HepG2 (cell line): ENCODE measurements around the gene PLXNA3. TPM values are rescaled to one million over a fixed set of nuclear protein-coding genes. Genes with fewer than 3 reads are reported as not detected.

Experiments
- ATAC-seq: fragments of 200-7000 bp; cut with Tn5 transposase; 3 replicates; pipeline ENCODE4 v1.9.1; 2020; ENCODE audit warnings: mild to moderate bottlenecking, moderate library complexity
- BruUV-seq: library from RNA; stranded (reverse); fragments of 400-500 nt; replicated peaks from 2 replicates; lab custom pipeline; 2021; lab: Mats Ljungman, UMichigan
- CTCF ChIA-PET: fragments of 300-600 bp; formaldehyde crosslinking; extraction: SDS; loops from one replicate; lab custom pipeline; 2021; ENCODE audit warnings: low total read pairs, inconsistent platforms, low intra/inter-chr PET ratio; lab: Yijun Ruan, JAX
- POLR2A ChIA-PET: fragments of 350-600 bp; sonication (Branson Sonifier 250); formaldehyde crosslinking; loops from one replicate; lab custom pipeline; 2020; ENCODE audit warnings: antibody characterized with exemption, inconsistent platforms; lab: Yijun Ruan, JAX
- DNase-seq: peaks from one replicate; pipeline ENCODE4 v3.0.0-alpha.2; 2015; ENCODE audit warnings: low spot score
- FAIRE-seq: peaks from 3 replicates; lab custom pipeline; 2011; peaks lifted over from hg19 to GRCh38; lab: Jason Lieb, UNC
- H2AFZ ChIP-seq: one replicate; pipeline ENCODE4 v1.6.1; 2011; ENCODE audit warnings: low read length, inconsistent platforms
- H3K27ac ChIP-seq: fragments of 300-600 bp; 3 replicates; pipeline ENCODE4 v1.8.0; 2011; ENCODE audit warnings: mixed run types, mild to moderate bottlenecking, mixed read lengths, low read length, inconsistent platforms; ENCODE audit not compliant: insufficient read depth; ENCODE audit errors: extremely low read length
- H3K27me3 ChIP-seq, 2 experiments: fragments of 200-600 bp in 1 of 2; 2 replicates in 1 of 2; 3 replicates in 1 of 2; pipeline versions ENCODE4 v1.6.0 to v1.8.0; 2011; ENCODE audit warnings: low read length in 2 of 2, mild to moderate bottlenecking in 2 of 2, moderate library complexity in 2 of 2, inconsistent platforms in 1 of 2; ENCODE audit not compliant: insufficient read depth in 2 of 2, control insufficient read depth in 1 of 2
- H3K36me3 ChIP-seq, 2 experiments: fragments of 200-600 bp in 1 of 2; replicated peaks in 1 of 2; 2 replicates in 1 of 2; 3 replicates in 1 of 2; pipeline versions ENCODE4 v1.5.1 to v1.8.0; 2011; ENCODE audit warnings: low read length in 2 of 2, inconsistent platforms in 1 of 2; ENCODE audit not compliant: insufficient read depth in 2 of 2, control insufficient read depth in 1 of 2
- H3K4me1 ChIP-seq: 2 replicates; pipeline ENCODE4 v1.5.1; 2012; ENCODE audit warnings: low read length, inconsistent platforms; ENCODE audit not compliant: insufficient read depth
- H3K4me2 ChIP-seq: 2 replicates; pipeline ENCODE4 v1.6.0; 2011; ENCODE audit warnings: low read depth, low read length, inconsistent platforms
- H3K4me3 ChIP-seq, 3 experiments: fragments of 200-600 bp in 1 of 3; sonication (generic), shearing (Covaris generic) in 1 of 3; replicated peaks in 1 of 3; 2 replicates each; pipeline ENCODE4 v1.5.1; 2011 to 2016; ENCODE audit warnings: low read length in 3 of 3, inconsistent platforms in 2 of 3, low read depth in 2 of 3, mild to moderate bottlenecking in 2 of 3, control low read depth in 1 of 3, mixed read lengths in 1 of 3; ENCODE audit not compliant: insufficient read depth in 1 of 3
- H3K79me2 ChIP-seq: one replicate; pipeline ENCODE4 v1.6.1; 2011; ENCODE audit warnings: low read length, inconsistent platforms; ENCODE audit not compliant: insufficient read depth
- H3K9ac ChIP-seq: 2 replicates; pipeline ENCODE4 v1.6.0; 2011; ENCODE audit warnings: mild to moderate bottlenecking, low read depth, low read length, inconsistent platforms; ENCODE audit not compliant: insufficient read depth
- H3K9me3 ChIP-seq: 2 replicates; pipeline ENCODE4 v1.5.1; 2012; ENCODE audit warnings: mild to moderate bottlenecking, low read length
- H4K20me1 ChIP-seq: 2 replicates; pipeline ENCODE4 v1.6.0; 2011; ENCODE audit warnings: inconsistent platforms, mild to moderate bottlenecking, low read length, moderate library complexity; ENCODE audit not compliant: insufficient read depth
- CHD2 ChIP-seq: IDR thresholded peaks from 2 replicates; pipeline ENCODE4 v1.6.1; 2011; ENCODE audit warnings: low read depth, low read length, improper control_type of control experiment
- ELF1 ChIP-seq: sonication (generic); formaldehyde crosslinking; IDR thresholded peaks from 2 replicates; pipeline ENCODE4 v1.4.0; 2020; ENCODE audit warnings: missing genetic modification reagents
- FOXK1 ChIP-seq: sonication (generic); formaldehyde crosslinking; IDR thresholded peaks from 2 replicates; pipeline ENCODE4 v1.4.0; 2020; ENCODE audit warnings: low read depth, missing genetic modification reagents, borderline replicate concordance
- RNF2 ChIP-seq: fragments of 450-650 bp; conservative IDR thresholded peaks from 2 replicates; pipeline ENCODE4 v1.6.1; 2016; ENCODE audit warnings: low read depth
- SP4 ChIP-seq: sonication (generic); formaldehyde crosslinking; IDR thresholded peaks from 2 replicates; pipeline ENCODE4 v1.8.1; 2023; ENCODE audit warnings: mild to moderate bottlenecking, missing genetic modification reagents
- SUZ12 ChIP-seq: fragments of 150-350 bp; IDR thresholded peaks from 2 replicates; pipeline ENCODE4 v1.6.1; 2014; ENCODE audit warnings: low read depth, low read length
- TAF1 ChIP-seq: sonication (generic); formaldehyde crosslinking; IDR thresholded peaks from 2 replicates; pipeline ENCODE4 v1.4.0; 2020; ENCODE audit warnings: missing genetic modification reagents
- YY1 ChIP-seq: IDR thresholded peaks from 2 replicates; pipeline ENCODE4 v1.6.1; 2011; ENCODE audit warnings: low read length, low read depth, moderate library complexity, mild to moderate bottlenecking; ENCODE audit not compliant: insufficient read depth, insufficient replicate concordance
- ZBTB7B ChIP-seq: sonication (generic); formaldehyde crosslinking; IDR thresholded peaks from 2 replicates; pipeline ENCODE4 v1.4.0; 2020; ENCODE audit warnings: missing genetic modification reagents
- ZC3H13 ChIP-seq: sonication (generic); formaldehyde crosslinking; IDR thresholded peaks from 2 replicates; pipeline ENCODE4 v1.8.1; 2023; ENCODE audit warnings: mild to moderate bottlenecking, missing genetic modification reagents, moderate library complexity
- ZNF432 ChIP-seq: sonication (generic); formaldehyde crosslinking; IDR thresholded peaks from 2 replicates; pipeline ENCODE4 v1.5.0; 2020; ENCODE audit warnings: missing genetic modification reagents, mild to moderate bottlenecking, borderline replicate concordance
- ZNF44 ChIP-seq: sonication (generic); formaldehyde crosslinking; IDR thresholded peaks from 2 replicates; pipeline ENCODE4 v1.5.1; 2020; ENCODE audit warnings: mild to moderate bottlenecking, missing genetic modification reagents
- ZNF7 ChIP-seq: IDR thresholded peaks from 2 replicates; pipeline ENCODE4 v1.6.1; 2016; ENCODE audit warnings: missing biosample characterization, missing genetic modification reagents
- ZSCAN22 ChIP-seq: sonication (generic); formaldehyde crosslinking; IDR thresholded peaks from 2 replicates; pipeline ENCODE4 v1.4.0; 2020; ENCODE audit warnings: mild to moderate bottlenecking, missing genetic modification reagents
- WGBS: methylation state at CpG from one replicate; pipeline ENCODE4 v1.1.6; 2017; ENCODE audit warnings: low lambda C conversion rate; 5-methylcytosine and 5-hydroxymethylcytosine counted together
- in situ Hi-C: cut with HindIII; loops from 2 replicates; pipeline ENCODE4 v1.10.0; 2017; ENCODE audit warnings: low pct_unique_long_range_greater_than_20kb; ENCODE audit not compliant: extremely low pct_ligation_motif_present
- intact Hi-C: fragments of 100-400 bp; cut with micrococcal nuclease; formaldehyde crosslinking; loops from one replicate; pipeline ENCODE4 v1.10.0; 2022; ENCODE audit not compliant: unreplicated experiment
- polyA plus RNA-seq, 8 experiments: library from polyadenylated mRNA; depleted of rRNA in 3 of 8; stranded (reverse) in 7 of 8; unstranded in 1 of 8; fragments of >200 nt; fragmentation: Illumina TruSeq in 4 of 8; extraction: Trizol in 4 of 8; gene quantifications; 2 replicates each; pipeline versions ENCODE4 v1.2.1 to v1.2.3, GENCODE V29; 2011 to 2016; ENCODE audit warnings: low read depth in 4 of 8, missing spikeins in 1 of 8, mixed read lengths in 1 of 8; ENCODE audit not compliant: insufficient read depth in 1 of 8
- total RNA-seq, 5 experiments: library from RNA; depleted of rRNA; stranded (reverse); fragments of >200 nt; fragmentation: Illumina TruSeq; extraction: Trizol; gene quantifications; 2 replicates each; pipeline ENCODE4 v1.2.3, GENCODE V29; 2016; ENCODE audit warnings: low read depth in 1 of 5
- TF ChIP-seq, protein P1 (sequence below), 2 experiments: sonication (generic) in 1 of 2; formaldehyde crosslinking in 1 of 2; IDR thresholded peaks; 2 replicates each; pipeline versions ENCODE4 v1.6.1 to v1.9.0; 2014 to 2022; ENCODE audit warnings: antibody characterized with exemption in 1 of 2, borderline replicate concordance in 1 of 2, inconsistent platforms in 1 of 2, low read depth in 1 of 2, missing genetic modification reagents in 1 of 2
- TF ChIP-seq, protein P2 (sequence below): sonication (generic); formaldehyde crosslinking; IDR thresholded peaks from 2 replicates; pipeline ENCODE4 v1.4.0; 2020; ENCODE audit warnings: missing genetic modification reagents

PLXNA3 gene
- total and polyA plus RNA-seq, 2 of the 13 experiments (the other 11 are each of a cell fraction or from before 2014, with no cell fraction given): 5.8 to 20.6 TPM

GRCh38 chrX:154436983-154437752 lies 20.9 kb upstream of the PLXNA3 start, which contains the start of gene GDI1:
Gene GDI1 (plus strand): TSS chrX:154437154. CDS start chrX:154437255, 101 bp downstream.
- FAIRE-seq (no peak), DNase-seq (no peak), ATAC-seq (peak; percentile 65)
- WGBS: no CpG with 5 or more reads among the region's 93 CpGs
- peaks cover 14% of the 10 kb centered on the region for H3K79me2 ChIP-seq
- no peaks in the 10 kb centered on the region for H3K27me3 ChIP-seq
- ChIA-PET CTCF (no interaction called here), POLR2A (no interaction called here)
- no peaks in the 10 kb centered on the region for H3K9me3 ChIP-seq
- H3K36me3 ChIP-seq: no peaks in the 10 kb centered on the region; a peak in 3 of 5 replicates
- peak within 1 kb of the TSS; percentile 46 for H3K27ac ChIP-seq
- H3K4me3 ChIP-seq: peak within 1 kb of the TSS; percentile 54 to 87 (median 72); a peak in 5 of 6 replicates
- H3K9ac ChIP-seq: peak within 1 kb of the TSS; percentile 60
- peaks cover 8% of the 10 kb centered on the region for H3K4me1 ChIP-seq
- H3K4me2 ChIP-seq: peak within 1 kb of the TSS; percentile 74
- intact Hi-C loops (no loop called here), in situ Hi-C loops (no loop called here)
- no peak within 1 kb of the TSS for H2AFZ ChIP-seq
- H4K20me1 ChIP-seq: no peaks in the 10 kb centered on the region
- BruUV-seq: no TSS peak
- TF ChIP-seq FOXK1 (CRISPR knock-in tag) (no peak), ZC3H13 (CRISPR knock-in tag) (no peak), YY1 (peak; percentile 93), ZNF432 (CRISPR knock-in tag) (no peak), SUZ12 (no peak), ELF1 (CRISPR knock-in tag) (no peak), ZBTB7B (no peak), ZNF44 (no peak), ZSCAN22 (CRISPR knock-in tag) (peak; percentile 28; the same call in 1 of the 2 replicates), CHD2 (peak; percentile 31; the same call in 1 of the 2 replicates), RNF2 (no peak), TAF1 (peak; percentile 75), ZNF7 (CRISPR knock-in tag) (no peak), SP4 (CRISPR knock-in tag) (peak; percentile 63; the same call in 1 of the 2 replicates)
- TF ChIP-seq, protein P1, sequence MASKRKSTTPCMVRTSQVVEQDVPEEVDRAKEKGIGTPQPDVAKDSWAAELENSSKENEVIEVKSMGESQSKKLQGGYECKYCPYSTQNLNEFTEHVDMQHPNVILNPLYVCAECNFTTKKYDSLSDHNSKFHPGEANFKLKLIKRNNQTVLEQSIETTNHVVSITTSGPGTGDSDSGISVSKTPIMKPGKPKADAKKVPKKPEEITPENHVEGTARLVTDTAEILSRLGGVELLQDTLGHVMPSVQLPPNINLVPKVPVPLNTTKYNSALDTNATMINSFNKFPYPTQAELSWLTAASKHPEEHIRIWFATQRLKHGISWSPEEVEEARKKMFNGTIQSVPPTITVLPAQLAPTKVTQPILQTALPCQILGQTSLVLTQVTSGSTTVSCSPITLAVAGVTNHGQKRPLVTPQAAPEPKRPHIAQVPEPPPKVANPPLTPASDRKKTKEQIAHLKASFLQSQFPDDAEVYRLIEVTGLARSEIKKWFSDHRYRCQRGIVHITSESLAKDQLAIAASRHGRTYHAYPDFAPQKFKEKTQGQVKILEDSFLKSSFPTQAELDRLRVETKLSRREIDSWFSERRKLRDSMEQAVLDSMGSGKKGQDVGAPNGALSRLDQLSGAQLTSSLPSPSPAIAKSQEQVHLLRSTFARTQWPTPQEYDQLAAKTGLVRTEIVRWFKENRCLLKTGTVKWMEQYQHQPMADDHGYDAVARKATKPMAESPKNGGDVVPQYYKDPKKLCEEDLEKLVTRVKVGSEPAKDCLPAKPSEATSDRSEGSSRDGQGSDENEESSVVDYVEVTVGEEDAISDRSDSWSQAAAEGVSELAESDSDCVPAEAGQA (IDR thresholded peaks at IDR 0.05; ENCODE audit: low read depth): peak; percentile 72; the same call in 1 of the 2 replicates
- TF ChIP-seq, protein P1 (CRISPR knock-in tag; IDR thresholded peaks at IDR 0.05; ENCODE audit: borderline replicate concordance): no peak
- TF ChIP-seq, protein P2, sequence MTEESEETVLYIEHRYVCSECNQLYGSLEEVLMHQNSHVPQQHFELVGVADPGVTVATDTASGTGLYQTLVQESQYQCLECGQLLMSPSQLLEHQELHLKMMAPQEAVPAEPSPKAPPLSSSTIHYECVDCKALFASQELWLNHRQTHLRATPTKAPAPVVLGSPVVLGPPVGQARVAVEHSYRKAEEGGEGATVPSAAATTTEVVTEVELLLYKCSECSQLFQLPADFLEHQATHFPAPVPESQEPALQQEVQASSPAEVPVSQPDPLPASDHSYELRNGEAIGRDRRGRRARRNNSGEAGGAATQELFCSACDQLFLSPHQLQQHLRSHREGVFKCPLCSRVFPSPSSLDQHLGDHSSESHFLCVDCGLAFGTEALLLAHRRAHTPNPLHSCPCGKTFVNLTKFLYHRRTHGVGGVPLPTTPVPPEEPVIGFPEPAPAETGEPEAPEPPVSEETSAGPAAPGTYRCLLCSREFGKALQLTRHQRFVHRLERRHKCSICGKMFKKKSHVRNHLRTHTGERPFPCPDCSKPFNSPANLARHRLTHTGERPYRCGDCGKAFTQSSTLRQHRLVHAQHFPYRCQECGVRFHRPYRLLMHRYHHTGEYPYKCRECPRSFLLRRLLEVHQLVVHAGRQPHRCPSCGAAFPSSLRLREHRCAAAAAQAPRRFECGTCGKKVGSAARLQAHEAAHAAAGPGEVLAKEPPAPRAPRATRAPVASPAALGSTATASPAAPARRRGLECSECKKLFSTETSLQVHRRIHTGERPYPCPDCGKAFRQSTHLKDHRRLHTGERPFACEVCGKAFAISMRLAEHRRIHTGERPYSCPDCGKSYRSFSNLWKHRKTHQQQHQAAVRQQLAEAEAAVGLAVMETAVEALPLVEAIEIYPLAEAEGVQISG (CRISPR knock-in tag): peak; percentile 46; the same call in 1 of the 2 replicates
